Body of pancreas (tissue), 4 donors: ENCODE data around the gene EMILIN1.

Experiments used
- POLR2A ChIP-seq, 3 donors: fragments of 450-650 bp; IDR thresholded peaks; one replicate each; pipeline ENCODE4 v1.6.1; 2016; ENCODE audit warnings: antibody characterized with exemption in 3 of 3, mild to moderate bottlenecking in 2 of 3
- TF ChIP-seq, protein P1 (sequence below), 7 experiments: fragments of 450-650 bp in 4 of 7; fragments of 200-600 bp in 3 of 7; sonication (generic) in 3 of 7; IDR thresholded peaks; one replicate each; pipeline ENCODE4 v1.5.1; 2016 to 2019; ENCODE audit warnings: antibody characterized with exemption in 7 of 7

DNA sequence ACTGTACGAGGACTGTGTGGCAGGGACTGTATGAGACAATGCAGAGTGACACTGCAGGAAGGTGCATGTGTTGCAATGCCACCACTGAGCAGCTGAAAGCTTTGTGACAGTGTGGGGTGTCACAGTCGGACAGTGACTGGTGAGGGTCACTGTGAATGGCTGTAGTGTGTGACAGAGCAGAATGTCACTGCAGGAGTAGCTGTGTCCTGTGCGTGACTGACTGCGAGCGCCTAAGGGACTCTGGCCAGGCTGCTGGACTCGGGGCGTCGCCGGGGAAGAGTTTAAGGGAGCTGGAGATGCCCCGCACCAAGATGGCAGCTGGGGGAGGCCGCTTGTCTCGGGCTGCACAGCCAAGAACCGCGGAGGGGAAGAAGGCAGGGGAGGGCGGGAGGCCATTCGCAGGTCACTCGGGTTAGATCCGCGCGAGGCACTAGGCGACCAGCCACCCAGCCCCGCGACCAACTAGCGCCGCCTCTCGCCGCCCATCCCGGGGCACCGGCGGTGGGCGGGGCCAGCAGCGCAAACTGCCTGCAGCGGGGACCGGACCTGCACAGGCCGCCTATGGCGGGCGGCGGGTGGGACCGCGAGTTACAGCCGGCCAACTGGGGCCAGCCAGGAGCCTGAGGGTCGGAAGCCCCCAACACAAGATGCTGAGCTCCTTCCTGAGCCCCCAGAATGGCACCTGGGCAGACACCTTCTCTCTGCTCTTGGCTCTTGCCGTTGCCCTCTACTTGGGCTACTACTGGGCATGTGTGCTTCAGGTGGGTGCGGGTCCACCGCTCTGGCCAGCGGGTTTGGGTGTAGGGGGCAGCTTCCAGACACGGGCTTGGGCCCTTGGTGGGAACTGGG, 45.1 kb downstream of the EMILIN1 start, which contains the start of gene ABHD1:
- TF ChIP-seq POLR2A (IDR thresholded peaks at IDR 0.05): peak; percentile 31 to 60 (median 60)
- TF ChIP-seq, protein P1, sequence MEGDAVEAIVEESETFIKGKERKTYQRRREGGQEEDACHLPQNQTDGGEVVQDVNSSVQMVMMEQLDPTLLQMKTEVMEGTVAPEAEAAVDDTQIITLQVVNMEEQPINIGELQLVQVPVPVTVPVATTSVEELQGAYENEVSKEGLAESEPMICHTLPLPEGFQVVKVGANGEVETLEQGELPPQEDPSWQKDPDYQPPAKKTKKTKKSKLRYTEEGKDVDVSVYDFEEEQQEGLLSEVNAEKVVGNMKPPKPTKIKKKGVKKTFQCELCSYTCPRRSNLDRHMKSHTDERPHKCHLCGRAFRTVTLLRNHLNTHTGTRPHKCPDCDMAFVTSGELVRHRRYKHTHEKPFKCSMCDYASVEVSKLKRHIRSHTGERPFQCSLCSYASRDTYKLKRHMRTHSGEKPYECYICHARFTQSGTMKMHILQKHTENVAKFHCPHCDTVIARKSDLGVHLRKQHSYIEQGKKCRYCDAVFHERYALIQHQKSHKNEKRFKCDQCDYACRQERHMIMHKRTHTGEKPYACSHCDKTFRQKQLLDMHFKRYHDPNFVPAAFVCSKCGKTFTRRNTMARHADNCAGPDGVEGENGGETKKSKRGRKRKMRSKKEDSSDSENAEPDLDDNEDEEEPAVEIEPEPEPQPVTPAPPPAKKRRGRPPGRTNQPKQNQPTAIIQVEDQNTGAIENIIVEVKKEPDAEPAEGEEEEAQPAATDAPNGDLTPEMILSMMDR (IDR thresholded peaks at IDR 0.05): no peak
